GM20431 (cell line): ENCODE results near the gene IFFO2.
"Not testable (repeated sequence)": the region's sequence is repeated elsewhere in the genome, so short reads cannot be mapped to it uniquely, and the experiment has no call there.

ENCODE experiments used
- in situ Hi-C: fragments of 300-500 bp; cut with MseI, MboI; formaldehyde crosslinking; loops from one replicate; pipeline ENCODE4 v1.15.0; 2020; ENCODE audit warnings: low sequenced_read_pairs; ENCODE audit not compliant: unreplicated experiment

Gene IFFO2

GRCh38 chr1:18881642-18882431 is 74.6 kb downstream of the IFFO2 start:
- in situ Hi-C loops: no loop called here

GRCh38 chr1:18881164-18881563 is 75.3 kb downstream of the IFFO2 start:
- in situ Hi-C loops: no loop called here

DNA sequence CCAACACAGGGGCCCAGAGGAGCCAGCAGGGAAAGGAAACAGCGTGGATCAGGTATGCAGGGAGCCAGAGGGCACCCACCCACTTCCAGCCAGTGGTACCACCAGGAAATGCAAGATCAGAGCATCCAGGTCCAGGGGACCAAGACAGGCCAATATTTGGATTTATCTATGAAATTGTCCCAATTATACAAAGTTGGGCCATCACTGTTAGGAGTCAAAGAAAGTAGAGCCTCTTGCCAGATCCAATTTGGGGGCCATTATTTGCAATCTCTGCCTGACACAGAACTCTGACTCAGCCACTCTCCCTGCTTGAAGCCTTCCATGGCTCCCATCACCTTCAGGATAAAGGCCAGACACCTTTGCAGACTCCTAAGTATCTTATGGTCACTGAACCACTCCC is 75.9 kb downstream of the IFFO2 start:
- in situ Hi-C loops: no loop called here

GRCh38 chr1:18879791-18880309 is 76.6 kb downstream of the IFFO2 start:
- in situ Hi-C loops: no loop called here

- in situ Hi-C loops: no loop called here
These were observed 77.2 kb downstream of the IFFO2 start for GRCh38 chr1:18879215-18879790.

GRCh38 chr1:18878538-18879214 is 77.8 kb downstream of the IFFO2 start:
- in situ Hi-C loops: no loop called here

GRCh38 chr1:18877282-18877681 is 79.2 kb downstream of the IFFO2 start:
- in situ Hi-C loops: no loop called here

DNA sequence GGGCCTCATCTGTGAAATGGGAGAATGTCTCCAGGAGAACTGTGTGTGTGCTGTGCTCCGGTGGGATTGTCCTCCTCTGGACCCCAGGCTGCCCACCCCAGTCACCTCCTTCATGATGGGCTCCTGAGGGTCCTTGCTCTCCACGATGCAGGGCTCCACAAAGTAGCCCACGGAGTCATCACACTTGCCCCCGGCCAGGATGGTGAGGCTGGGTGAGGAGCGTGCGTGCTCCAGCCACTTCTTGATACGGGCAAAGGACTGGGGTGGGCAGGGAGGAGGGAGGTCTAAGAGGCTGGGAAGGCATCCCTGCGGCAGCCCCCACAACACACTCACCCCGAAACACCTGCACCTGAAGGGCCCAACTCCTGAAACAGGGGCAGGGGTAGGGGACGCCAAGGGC is 80.3 kb downstream of the IFFO2 start:
- in situ Hi-C loops: no loop called here

- in situ Hi-C loops: no loop called here
These were observed 80.7 kb downstream of the IFFO2 start for GRCh38 chr1:18875796-18876128.

DNA sequence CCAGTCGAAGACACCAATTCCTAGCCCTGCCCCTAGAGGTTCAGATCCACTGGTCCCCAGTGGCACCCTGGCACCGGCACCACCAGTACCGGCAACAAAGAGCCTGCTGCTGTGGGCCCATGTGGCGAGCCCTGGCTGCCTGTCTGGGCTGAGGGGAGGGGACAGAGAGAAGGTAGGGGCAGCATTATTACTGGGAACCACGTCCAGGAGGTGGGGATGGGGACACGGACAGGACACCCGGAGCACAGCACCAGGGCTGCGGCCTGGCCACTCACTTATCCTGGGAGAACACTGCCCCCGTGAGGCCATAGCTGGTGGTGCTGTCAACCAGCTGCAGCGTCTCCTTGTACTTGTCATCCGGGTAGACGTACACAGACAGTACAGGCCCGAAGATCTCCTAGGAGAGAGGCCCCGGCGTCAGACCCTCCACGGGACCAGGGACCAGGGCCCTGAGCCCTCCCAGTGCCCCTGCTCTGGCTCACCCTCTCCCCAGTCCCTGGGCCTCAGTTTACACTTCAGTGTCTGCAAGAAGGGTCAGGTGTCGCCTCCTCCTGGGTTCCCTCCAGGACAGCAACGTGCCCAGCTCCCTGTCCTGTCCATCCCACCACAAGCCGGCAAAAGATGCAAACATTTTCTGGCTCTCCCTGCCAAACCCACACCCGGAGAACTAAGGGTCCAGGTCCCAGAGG is 81.2 kb downstream of the IFFO2 start:
- in situ Hi-C loops: no loop called here

DNA sequence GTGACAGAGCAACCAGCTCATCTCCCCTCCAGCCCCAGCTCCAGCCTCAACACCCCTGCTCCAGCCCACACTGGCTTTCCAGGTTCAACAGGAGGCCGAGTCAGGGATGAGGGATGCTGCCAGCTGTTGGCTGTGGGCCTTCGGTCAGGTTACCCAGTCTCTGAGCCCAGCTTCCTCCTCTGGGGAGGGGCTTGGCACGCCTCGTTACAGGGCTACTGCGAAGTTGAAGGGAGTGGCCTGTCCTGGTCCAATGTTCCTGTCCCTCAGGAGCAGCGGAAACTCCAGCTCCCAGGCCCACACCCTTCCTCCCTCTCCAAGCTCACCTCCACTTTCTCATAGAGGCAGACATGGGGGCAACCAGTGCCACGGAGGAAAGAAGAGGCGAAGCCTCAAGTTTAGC is 81.9 kb downstream of the IFFO2 start:
- in situ Hi-C loops: no loop called here

GRCh38 chr1:18874036-18874435 is 82.4 kb downstream of the IFFO2 start:
- in situ Hi-C loops: no loop called here

GRCh38 chr1:18872071-18872611 is 84.3 kb downstream of the IFFO2 start:
- in situ Hi-C loops: no loop called here

DNA sequence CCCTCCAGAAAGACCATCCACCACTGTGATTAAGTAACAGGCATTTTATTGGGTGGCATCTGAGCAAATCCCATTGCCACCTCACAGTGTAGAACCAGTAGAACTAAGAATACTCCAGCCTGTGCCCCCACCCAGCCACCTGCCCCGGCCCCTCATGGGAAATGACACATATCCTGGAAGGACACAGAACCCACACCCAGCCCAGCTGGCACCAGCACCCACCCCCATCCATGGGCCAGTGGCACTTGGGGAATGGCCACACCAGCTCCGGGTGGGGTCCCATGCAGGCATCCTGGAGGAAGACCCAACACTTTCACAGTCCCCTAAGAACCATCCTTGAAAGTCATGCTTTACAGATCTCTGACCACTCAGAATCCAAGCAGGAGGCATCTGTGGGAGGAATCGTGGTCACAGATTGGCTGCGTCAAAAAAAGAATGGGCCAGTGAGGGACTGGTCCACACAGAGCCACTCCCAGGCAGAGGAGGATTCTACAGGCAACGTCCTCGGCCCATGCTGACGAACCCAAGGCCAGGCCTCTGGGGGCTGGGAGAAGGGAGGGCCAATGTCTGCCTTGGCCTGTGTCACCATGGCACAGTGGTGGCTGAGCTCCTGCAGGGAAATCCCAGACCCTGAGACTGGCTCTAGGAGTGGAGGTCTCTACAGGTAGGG is 84.9 kb downstream of the IFFO2 start:
- in situ Hi-C loops: no loop called here

DNA sequence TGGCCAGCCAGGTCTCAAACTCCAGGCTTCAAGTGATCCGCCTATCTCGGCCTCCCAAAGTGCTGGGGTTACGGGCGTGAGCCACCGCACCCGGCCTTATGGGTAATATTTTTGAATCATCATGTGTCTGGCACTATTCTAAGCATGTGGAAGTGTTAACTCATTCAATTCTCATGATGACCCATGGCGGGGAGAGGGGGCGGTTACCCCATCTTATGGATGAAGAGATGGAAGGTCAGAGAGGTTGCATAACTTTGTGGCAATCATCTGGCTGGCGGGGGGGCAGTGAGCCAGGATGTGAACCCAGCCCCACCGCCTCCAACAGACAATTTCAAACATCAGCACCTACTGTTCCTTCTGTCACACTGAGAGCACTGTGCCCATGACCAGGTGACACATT is 85.5 kb downstream of the IFFO2 start:
- in situ Hi-C loops: no loop called here

- in situ Hi-C loops: not testable (repeated sequence)
These were observed 85.9 kb downstream of the IFFO2 start for GRCh38 chr1:18870595-18870865.

GRCh38 chr1:18869847-18870594 is 86.5 kb downstream of the IFFO2 start:
- in situ Hi-C loops: no loop called here

DNA sequence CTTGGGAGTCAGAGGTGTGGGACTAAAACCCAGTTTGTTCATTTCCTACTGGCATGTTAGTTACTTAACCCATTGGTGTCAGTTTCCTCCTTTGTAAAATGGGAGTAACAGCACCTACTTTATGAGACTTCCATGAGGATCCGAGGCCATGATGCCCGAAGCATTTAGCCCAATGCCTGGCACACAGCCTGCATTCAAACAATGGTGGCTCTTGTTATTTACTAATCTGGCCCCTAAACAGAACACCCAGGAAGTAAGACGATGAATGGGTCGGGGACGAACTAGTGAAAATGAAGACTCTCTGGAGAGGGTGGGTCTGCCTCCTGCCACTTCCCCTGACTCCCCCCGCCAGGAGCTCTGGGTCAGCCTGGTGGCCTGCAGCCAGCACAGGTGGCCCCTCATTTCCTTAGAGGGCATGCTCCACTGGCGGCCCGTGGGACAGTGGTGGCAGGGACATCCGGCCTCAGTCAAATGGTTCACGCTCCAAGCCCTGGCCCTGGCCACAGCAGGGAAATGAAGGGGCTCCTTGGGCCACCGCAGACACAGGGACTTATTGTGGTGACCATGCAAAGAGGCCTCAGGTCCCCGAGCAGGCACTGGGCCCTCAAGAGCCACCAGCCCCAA is 87.6 kb downstream of the IFFO2 start:
- in situ Hi-C loops: no loop called here

GRCh38 chr1:18868354-18868753 is 88.1 kb downstream of the IFFO2 start:
- in situ Hi-C loops: no loop called here
